ENCODE data around the gene KRTAP5-1. TPM values are rescaled to one million over a fixed set of nuclear protein-coding genes. Genes with fewer than 3 reads are reported as not detected.

Gene KRTAP5-1
- total RNA-seq, 2 donors from 2014 or later: not detected

DNA sequence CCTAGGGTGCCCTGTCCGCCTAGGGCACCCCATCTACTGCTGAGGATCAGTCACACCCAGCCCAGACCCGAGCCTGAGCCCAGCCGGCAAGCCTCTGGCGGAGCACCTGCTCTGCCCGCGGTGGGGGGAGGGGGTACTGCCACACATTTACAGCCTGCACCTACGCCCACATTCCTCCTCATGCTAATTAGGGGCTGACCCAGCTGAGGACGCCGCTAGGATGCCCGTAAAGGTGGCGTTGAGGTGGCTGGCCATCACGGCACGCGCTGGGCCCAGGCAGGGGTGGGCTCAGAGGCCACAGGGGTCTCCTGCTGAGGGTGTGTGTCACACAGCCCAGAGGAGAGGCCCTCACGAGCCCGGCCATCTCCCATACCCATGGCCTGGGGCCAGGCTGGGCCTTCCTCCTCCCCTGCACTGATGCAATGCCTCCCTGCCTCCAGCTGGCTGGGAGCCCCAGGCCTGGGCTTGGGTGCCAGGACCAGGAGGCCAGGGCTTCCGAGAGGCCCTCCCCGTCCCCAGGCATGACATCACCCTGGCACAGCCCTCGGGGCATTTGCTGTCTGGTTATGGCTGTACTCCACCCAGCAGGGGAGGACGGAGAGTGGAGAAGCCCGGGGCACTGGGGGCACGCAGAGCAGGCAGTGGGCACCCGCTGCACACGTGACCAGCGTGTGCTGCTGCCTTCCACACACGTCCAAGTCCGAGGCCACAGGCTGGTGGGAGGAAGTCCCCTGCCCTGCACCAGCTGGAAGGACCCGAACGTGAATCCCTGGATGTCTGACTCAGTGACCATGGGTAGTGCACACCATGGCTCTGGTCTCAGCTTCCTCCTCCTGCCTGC, 25.8 kb downstream of the KRTAP5-1 start:
- H3K4me3 ChIP-seq: peak overlapping the region; percentile 68
- TF ChIP-seq, protein P1, sequence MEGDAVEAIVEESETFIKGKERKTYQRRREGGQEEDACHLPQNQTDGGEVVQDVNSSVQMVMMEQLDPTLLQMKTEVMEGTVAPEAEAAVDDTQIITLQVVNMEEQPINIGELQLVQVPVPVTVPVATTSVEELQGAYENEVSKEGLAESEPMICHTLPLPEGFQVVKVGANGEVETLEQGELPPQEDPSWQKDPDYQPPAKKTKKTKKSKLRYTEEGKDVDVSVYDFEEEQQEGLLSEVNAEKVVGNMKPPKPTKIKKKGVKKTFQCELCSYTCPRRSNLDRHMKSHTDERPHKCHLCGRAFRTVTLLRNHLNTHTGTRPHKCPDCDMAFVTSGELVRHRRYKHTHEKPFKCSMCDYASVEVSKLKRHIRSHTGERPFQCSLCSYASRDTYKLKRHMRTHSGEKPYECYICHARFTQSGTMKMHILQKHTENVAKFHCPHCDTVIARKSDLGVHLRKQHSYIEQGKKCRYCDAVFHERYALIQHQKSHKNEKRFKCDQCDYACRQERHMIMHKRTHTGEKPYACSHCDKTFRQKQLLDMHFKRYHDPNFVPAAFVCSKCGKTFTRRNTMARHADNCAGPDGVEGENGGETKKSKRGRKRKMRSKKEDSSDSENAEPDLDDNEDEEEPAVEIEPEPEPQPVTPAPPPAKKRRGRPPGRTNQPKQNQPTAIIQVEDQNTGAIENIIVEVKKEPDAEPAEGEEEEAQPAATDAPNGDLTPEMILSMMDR (IDR thresholded peaks at IDR 0.05): no peak
- no peaks in the 10 kb centered on the region for H3K9me3 ChIP-seq
- DNase-seq (ENCODE audit: low spot score) (peak; percentile 94), ATAC-seq (ENCODE audit: insufficient number of reproducible peaks, low FRiP score, low read depth) (peak; percentile 84)
- H3K27me3 ChIP-seq (replicated peaks; ENCODE audit: insufficient read depth): no peaks in the 10 kb centered on the region
- peaks cover 29% of the 10 kb centered on the region for H3K36me3 ChIP-seq
- H3K4me1 ChIP-seq (ENCODE audit: control insufficient read depth in 1 of 2, low read depth in 2 of 2): peaks cover 18 to 42% of the 10 kb centered on the region in 2 donors
- H3K27ac ChIP-seq: peak overlapping the region; percentile 97 to 100

DNA sequence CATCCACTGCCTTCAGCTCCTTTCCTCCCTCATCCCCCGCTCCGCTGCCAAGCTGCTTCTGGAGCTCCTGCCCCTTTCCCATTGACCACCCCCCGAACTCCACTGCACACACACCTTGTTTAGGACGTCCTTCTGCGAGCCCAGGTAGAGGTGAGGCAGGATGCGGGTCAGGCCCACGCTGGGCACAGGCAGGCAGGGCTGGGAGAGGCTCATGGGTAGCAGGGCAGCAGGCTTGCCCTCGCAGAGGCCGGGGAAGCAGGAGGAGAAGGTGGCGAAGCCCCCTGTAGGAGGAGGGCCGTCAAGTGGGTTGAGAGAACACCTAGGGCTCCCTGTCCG, 26.3 kb downstream of the KRTAP5-1 start:
- H3K4me1 ChIP-seq (ENCODE audit: control insufficient read depth in 1 of 2, low read depth in 2 of 2): peaks cover 22 to 42% of the 10 kb centered on the region in 2 donors
- H3K4me3 ChIP-seq: peak overlapping the region; percentile 68
- no peak for ATAC-seq (ENCODE audit: insufficient number of reproducible peaks, low FRiP score, low read depth)

DNA sequence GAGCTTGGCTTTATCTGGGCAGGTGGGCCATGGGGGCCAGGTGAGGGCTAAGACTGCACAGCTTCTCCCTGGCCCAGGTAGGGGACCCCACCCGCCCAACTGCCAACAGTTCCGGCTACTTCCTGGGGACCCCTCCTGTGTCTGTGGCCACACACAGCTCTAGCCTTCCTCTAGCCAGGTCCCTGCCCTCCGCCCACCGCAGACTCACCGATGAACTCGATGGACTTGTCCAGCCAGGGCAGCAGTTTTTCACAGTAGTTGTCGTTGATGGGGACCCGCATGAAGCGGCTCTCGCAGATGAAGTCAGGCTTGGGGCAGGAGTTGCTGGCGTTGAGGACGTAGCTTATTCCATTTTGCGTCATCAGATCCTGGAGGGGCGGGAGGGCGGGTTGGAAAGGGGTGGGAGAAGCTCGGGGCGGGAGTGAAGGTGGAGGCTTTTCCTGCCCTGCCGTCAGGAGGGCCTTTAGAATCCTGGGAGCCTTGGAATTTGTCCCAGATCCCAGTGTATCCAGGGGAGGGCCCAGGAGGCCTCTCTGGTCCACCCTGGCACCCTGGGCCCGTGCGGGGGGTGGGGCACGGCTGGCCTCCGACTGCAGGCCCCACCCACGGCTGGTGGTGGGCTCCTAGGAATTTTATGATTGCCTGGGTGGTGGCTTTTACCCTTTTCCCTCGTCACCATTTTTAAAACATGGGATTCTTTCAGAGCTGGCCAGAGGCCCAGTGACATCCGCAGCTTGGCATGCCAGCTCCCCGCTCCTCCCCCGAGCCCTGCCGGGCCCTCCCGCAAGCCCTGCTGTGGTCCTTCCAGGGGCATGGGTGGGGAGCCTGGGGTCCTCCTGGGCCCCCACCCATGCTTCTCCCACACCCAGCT, 26.9 kb downstream of the KRTAP5-1 start:
- Histone ChIP-seq H3K4me1 (ENCODE audit: control insufficient read depth in 1 of 2, low read depth in 2 of 2) (peaks cover 23 to 43% of the 10 kb centered on the region in 2 donors), H3K4me3 (peak overlapping the region; percentile 68), H3K36me3 (peaks cover 25% of the 10 kb centered on the region)

More for the DNA sequence above, 26.3 kb downstream of the KRTAP5-1 start:
- Histone ChIP-seq H3K36me3 (peaks cover 29% of the 10 kb centered on the region), H3K27me3 (replicated peaks; ENCODE audit: insufficient read depth) (no peaks in the 10 kb centered on the region), H3K27ac (peak overlapping the region; percentile 97 to 100), H3K9me3 (no peaks in the 10 kb centered on the region)
- TF ChIP-seq, protein P1 (IDR thresholded peaks at IDR 0.05): no peak
- no peak for DNase-seq (ENCODE audit: low spot score)

DNA sequence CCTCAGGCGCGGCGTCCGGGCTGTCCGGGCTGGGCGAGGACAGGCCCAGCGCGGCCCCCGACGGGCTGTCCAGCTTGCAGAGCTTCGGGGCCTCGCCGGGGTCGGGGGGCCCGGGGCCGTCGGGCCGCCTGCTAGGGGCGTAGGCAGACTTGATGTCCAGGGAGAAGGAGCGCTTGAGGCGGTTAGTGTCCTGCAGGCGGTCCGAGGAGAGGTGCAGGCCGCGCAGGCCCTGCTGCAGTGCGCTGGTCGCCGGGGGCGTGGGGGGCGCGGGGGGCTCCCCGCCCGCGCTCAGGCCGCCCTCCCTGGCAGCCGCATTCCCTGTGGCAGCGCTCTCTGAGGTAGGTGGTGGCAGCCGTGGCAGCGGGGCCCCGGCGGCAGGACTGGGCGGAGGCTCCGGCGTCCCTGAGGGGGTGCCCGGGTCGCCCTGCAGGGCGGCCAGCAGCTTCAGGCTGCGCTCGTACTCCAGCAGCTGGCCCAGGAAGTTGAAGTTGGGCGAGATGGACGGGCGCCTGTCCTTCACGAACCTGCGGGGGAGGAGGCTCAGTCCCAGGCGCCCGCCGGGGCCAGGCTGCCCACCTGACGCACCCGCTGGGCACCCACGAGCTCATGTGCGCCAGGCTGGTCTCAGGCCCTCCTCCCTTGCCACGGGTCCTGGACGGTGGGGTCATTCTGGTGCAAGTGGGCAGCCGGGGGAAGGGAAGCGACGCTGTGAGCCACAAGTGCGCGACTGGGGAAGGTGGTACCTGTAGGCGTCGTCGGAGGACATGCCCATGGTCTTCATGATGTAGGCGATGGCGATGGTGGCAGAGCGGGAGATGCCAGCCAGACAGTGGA, 27.8 kb downstream of the KRTAP5-1 start:
- ATAC-seq (ENCODE audit: insufficient number of reproducible peaks, low FRiP score, low read depth): no peak
- no peak for DNase-seq (ENCODE audit: low spot score)
- Histone ChIP-seq H3K4me1 (ENCODE audit: control insufficient read depth in 1 of 2, low read depth in 2 of 2) (peaks cover 29 to 51% of the 10 kb centered on the region in 2 donors), H3K9me3 (no peaks in the 10 kb centered on the region), H3K4me3 (peak overlapping the region; percentile 45), H3K27ac (peak overlapping the region; percentile 97 to 100), H3K36me3 (peaks cover 19% of the 10 kb centered on the region), H3K27me3 (replicated peaks; ENCODE audit: insufficient read depth) (no peaks in the 10 kb centered on the region)
- TF ChIP-seq, protein P1 (IDR thresholded peaks at IDR 0.05): no peak

More for the DNA sequence above, 26.9 kb downstream of the KRTAP5-1 start:
- Histone ChIP-seq H3K27ac (peak overlapping the region; percentile 97 to 100), H3K9me3 (no peaks in the 10 kb centered on the region), H3K27me3 (replicated peaks; ENCODE audit: insufficient read depth) (no peaks in the 10 kb centered on the region)
- TF ChIP-seq, protein P1 (IDR thresholded peaks at IDR 0.05): no peak
- ATAC-seq (ENCODE audit: insufficient number of reproducible peaks, low FRiP score, low read depth) (peak; percentile 46), DNase-seq (ENCODE audit: low spot score) (no peak)

Measured in thoracic aorta (tissue), 2 donors.